ENCODE measurements around the gene FLOT1. TPM values are rescaled to one million over a fixed set of nuclear protein-coding genes. Genes with fewer than 3 reads are reported as not detected.

FLOT1 gene
- total RNA-seq, 1 donor from 2014 or later: 175 TPM

DNA sequence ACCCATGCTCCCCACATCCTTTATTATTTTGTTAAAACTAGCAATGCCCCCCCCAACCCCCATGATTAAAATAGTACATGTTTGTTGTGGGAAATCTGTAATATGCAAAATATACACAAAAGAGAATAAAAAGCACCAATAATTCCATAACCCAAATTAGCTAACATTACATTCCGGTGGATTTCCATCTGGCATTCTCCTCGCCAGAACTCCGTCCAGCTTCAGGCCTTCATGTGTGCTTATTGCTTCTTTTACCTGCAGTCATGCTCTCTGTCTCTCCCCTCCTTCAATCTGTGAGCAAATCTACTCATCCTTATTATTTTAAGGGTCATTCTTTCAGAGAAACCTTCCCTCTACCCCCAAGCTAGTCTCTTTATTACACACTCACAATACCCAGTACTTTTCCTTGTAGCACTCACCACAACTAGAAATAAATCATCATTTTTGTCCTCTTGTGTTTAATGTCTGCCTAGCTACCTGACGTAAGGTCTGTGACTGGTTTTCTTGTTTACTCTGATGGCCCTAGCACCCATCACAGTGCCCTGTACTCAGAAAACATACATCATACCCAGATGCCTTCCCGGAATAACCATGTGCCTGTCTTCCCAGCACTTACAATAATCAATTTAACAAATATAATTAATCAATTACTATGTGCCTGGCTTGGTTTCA lies 27.5 kb upstream of the FLOT1 start:
- Histone ChIP-seq H3K4me1 (peaks cover 15% of the 10 kb centered on the region), H3K27ac (peak overlapping the region; percentile 43), H3K27me3 (no peaks in the 10 kb centered on the region), H3K9me3 (no peaks in the 10 kb centered on the region), H3K4me3 (no peak overlapping the region), H3K36me3 (no peaks in the 10 kb centered on the region)
- no peak for DNase-seq
- TF ChIP-seq, protein P1, sequence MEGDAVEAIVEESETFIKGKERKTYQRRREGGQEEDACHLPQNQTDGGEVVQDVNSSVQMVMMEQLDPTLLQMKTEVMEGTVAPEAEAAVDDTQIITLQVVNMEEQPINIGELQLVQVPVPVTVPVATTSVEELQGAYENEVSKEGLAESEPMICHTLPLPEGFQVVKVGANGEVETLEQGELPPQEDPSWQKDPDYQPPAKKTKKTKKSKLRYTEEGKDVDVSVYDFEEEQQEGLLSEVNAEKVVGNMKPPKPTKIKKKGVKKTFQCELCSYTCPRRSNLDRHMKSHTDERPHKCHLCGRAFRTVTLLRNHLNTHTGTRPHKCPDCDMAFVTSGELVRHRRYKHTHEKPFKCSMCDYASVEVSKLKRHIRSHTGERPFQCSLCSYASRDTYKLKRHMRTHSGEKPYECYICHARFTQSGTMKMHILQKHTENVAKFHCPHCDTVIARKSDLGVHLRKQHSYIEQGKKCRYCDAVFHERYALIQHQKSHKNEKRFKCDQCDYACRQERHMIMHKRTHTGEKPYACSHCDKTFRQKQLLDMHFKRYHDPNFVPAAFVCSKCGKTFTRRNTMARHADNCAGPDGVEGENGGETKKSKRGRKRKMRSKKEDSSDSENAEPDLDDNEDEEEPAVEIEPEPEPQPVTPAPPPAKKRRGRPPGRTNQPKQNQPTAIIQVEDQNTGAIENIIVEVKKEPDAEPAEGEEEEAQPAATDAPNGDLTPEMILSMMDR (IDR thresholded peaks at IDR 0.05): no peak
- ATAC-seq: no peak
- intact Hi-C loops (cut with DNase I): no loop called here

DNA sequence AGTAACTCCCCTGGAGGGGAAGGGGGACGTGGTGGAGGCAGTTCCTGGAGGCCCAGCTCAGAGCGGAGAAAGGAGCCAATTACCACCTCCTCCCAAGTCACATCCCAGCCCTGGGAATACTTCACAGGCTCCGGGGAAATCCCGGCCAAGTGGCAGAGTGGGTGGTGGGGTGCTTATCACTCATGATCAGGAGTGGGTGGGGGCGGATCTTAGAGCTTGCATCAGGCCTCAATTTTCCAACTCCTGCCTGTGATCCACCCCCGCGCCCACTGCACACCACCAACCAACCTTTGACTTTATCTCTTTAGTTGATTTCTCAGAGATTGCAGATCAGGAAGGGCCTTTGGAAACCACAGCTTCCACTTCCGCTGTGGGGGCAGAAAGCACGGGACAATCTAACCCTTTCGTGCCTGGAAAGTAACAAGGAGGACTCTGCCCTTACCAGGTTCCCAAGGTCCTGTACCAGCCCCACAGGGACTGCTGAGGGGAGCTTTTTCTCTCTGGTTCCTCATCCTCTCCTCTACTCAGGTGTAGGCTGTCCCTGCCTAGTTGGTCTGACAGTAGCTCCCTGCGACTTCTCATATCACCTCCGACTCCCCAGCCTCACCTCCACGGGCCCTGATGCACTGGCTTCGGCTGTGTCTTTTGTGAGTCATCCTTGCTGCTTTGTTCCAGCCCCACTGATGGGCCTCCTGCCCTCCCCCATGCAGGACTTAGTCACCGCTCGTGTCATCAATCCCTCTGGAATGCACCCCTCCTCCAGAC lies 26.8 kb upstream of the FLOT1 start:
- ATAC-seq (peak; percentile 78), DNase-seq (peak; percentile 80)
- Histone ChIP-seq H3K9me3 (no peaks in the 10 kb centered on the region), H3K4me3 (no peak overlapping the region), H3K36me3 (no peaks in the 10 kb centered on the region), H3K27ac (peak overlapping the region; percentile 43), H3K27me3 (no peaks in the 10 kb centered on the region), H3K4me1 (peaks cover 17% of the 10 kb centered on the region)
- intact Hi-C loops (cut with DNase I): no loop called here
- TF ChIP-seq, protein P1 (IDR thresholded peaks at IDR 0.05): no peak

DNA sequence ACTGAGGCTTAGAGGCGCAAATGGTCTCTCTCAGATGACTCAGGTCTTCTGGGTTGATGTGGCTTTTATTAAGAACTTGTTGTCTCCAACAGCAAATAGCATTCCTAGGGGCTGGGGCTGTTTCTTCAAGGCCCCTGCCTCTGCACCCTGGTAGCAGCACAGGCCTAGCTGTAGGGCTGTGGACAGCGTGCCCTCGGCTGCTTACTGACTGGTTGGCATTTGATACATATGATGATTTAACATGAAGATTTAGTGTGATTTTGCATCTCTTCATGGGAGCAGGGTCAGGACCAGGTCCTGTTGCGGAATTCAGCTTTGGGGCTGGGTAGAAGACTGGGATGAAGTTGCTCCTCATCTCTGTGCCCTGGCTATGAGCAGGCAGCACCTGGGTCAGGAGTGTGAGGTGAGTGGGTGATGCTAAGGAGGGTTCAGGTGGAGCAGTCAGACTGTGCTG lies 26.2 kb upstream of the FLOT1 start:
- Histone ChIP-seq H3K27me3 (no peaks in the 10 kb centered on the region), H3K4me1 (peaks cover 23% of the 10 kb centered on the region), H3K27ac (peak overlapping the region; percentile 43), H3K9me3 (no peaks in the 10 kb centered on the region), H3K36me3 (no peaks in the 10 kb centered on the region), H3K4me3 (no peak overlapping the region)
- intact Hi-C loops (cut with DNase I): no loop called here
- TF ChIP-seq, protein P1 (IDR thresholded peaks at IDR 0.05): no peak
- ATAC-seq (no peak), DNase-seq (no peak)

DNA sequence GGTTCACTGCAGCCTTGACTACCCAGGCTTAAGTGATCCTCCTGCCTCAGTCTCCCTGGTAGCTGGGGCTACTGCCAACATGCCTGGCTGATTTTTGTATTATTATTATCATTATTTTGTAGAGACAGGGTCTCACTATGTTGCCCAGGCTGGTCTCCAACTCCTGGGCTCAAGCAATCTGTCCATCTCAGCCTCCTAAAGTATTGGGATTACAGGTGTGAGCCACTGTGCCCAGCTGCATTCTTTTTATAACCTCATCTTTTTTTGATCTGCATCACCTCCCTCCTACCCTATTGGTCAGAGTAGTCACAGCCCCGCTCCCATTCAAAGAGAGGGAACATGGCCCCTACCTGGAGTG lies 25.4 kb upstream of the FLOT1 start:
- Histone ChIP-seq H3K36me3 (no peaks in the 10 kb centered on the region), H3K4me3 (no peak overlapping the region), H3K4me1 (peaks cover 29% of the 10 kb centered on the region), H3K27me3 (no peaks in the 10 kb centered on the region), H3K27ac (no peak overlapping the region), H3K9me3 (no peaks in the 10 kb centered on the region)
- DNase-seq: no peak
- no peak for ATAC-seq
- intact Hi-C loops (cut with DNase I): no loop called here
- TF ChIP-seq, protein P1 (IDR thresholded peaks at IDR 0.05): no peak

DNA sequence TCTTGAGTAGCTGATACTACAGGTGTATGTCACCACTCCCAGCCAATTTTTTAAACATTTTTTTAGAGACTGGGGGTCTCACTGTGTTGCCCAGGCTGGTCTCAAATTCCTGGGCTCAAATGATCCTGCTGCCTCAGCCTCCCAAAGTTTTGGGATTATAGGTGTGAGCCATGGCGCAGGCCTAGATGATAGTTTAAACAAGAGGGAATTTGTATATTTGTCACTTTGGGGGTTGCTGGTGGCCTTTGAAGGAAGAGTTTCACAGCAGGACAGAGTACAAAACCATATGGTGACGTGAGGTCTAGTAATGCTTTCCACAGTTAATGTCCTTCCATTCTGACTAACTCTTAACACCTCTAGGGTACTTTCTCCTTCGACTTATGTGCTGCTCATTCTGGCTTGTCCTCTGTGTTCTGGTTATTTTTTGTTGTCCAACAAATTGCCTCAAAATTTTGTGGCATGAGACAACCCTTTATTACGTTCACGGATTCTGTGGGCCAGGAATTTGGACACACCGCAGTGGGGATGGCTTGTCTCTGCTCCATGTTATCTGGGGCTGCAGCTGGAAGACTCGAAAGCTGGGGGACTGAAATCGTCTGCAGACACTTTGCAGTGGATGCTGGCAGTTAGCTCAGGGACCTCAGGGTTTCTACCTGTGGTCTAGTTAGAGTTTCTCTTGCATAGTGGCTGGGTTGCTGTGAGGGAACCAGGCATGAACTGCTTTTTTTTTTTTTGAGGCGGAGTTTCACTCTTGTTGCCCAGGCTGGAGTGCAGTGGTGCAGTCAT lies 24.9 kb upstream of the FLOT1 start:
- no peak overlapping the region for H3K27ac ChIP-seq
- no peaks in the 10 kb centered on the region for H3K9me3 ChIP-seq
- intact Hi-C loops (cut with DNase I): no loop called here
- peaks cover 29% of the 10 kb centered on the region for H3K4me1 ChIP-seq
- no peak overlapping the region for H3K4me3 ChIP-seq
- TF ChIP-seq, protein P1 (IDR thresholded peaks at IDR 0.05): no peak
- no peaks in the 10 kb centered on the region for H3K27me3 ChIP-seq
- DNase-seq (no peak), ATAC-seq (no peak)
- no peaks in the 10 kb centered on the region for H3K36me3 ChIP-seq
